PC-3 (cell line): Measurements from ENCODE around the gene ANP32E. TPM values are rescaled to one million over a fixed set of nuclear protein-coding genes. Genes with fewer than 3 reads are reported as not detected.

Experiments
- ATAC-seq: fragments of 200-7000 bp; cut with Tn5 transposase; 2 replicates; pipeline ENCODE4 v1.9.1; 2020; ENCODE audit warnings: mild to moderate bottlenecking, moderate library complexity
- BruUV-seq: library from RNA; stranded (reverse); fragments of 400-500 nt; replicated peaks from 2 replicates; lab custom pipeline; 2021; lab: Mats Ljungman, UMichigan
- CTCF ChIA-PET: fragments of 300-600 bp; sonication (Branson Sonifier 250); formaldehyde crosslinking; loops from one replicate; lab custom pipeline; 2022; ENCODE audit warnings: antibody characterized with exemption; lab: Charles Lee
- POLR2A ChIA-PET: fragments of 300-600 bp; sonication (Branson Sonifier 250); formaldehyde crosslinking; loops from one replicate; lab custom pipeline; 2022; ENCODE audit warnings: antibody characterized with exemption; ENCODE audit not compliant: unreplicated experiment; lab: Charles Lee
- DNase-seq: peaks from one replicate; pipeline ENCODE4 v3.0.0-alpha.2; 2015
- H2AFZ ChIP-seq: fragments of 300-600 bp; sonication (generic); 2 replicates; pipeline ENCODE4 v1.6.0; 2016; ENCODE audit warnings: antibody characterized with exemption, low read length
- H3F3A ChIP-seq: fragments of 300-600 bp; sonication (generic); one replicate; pipeline ENCODE4 v1.6.0; 2017; ENCODE audit warnings: antibody characterized with exemption, low read length, control low read depth, mild to moderate bottlenecking; ENCODE audit not compliant: unreplicated experiment
- H3K27ac ChIP-seq: fragments of 300-600 bp; sonication (generic); 2 replicates; pipeline ENCODE4 v1.5.1; 2016; ENCODE audit warnings: mild to moderate bottlenecking, low read length
- H3K27me3 ChIP-seq: fragments of 300-600 bp; sonication (generic); 2 replicates; pipeline ENCODE4 v1.6.1; 2016; ENCODE audit warnings: low read length, mixed read lengths
- H3K36me3 ChIP-seq: fragments of 300-600 bp; sonication (generic); 2 replicates; pipeline ENCODE4 v1.6.1; 2016; ENCODE audit warnings: low read depth, mixed run types, low read length, mixed read lengths
- H3K4me1 ChIP-seq: fragments of 300-600 bp; sonication (generic); 2 replicates; pipeline ENCODE4 v1.5.1; 2016; ENCODE audit warnings: low read length; ENCODE audit not compliant: insufficient read depth
- H3K4me2 ChIP-seq: fragments of 300-600 bp; sonication (generic); 2 replicates; pipeline ENCODE4 v1.6.0; 2016; ENCODE audit warnings: low read length
- H3K4me3 ChIP-seq: fragments of 300-600 bp; sonication (generic); 2 replicates; pipeline ENCODE4 v1.5.1; 2016; ENCODE audit warnings: mild to moderate bottlenecking, low read length, mixed read lengths
- H3K79me2 ChIP-seq: fragments of 300-600 bp; sonication (generic); 2 replicates; pipeline ENCODE4 v1.6.1; 2017; ENCODE audit warnings: low read length, mixed read lengths
- H3K9ac ChIP-seq: fragments of 300-600 bp; sonication (generic); 2 replicates; pipeline ENCODE4 v1.6.0; 2016; ENCODE audit warnings: mild to moderate bottlenecking, low read length
- H3K9me2 ChIP-seq: fragments of 300-600 bp; sonication (generic); replicated peaks from 2 replicates; pipeline ENCODE4 v1.6.1; 2016; ENCODE audit warnings: mixed run types, low read length, mixed read lengths
- H3K9me3 ChIP-seq: fragments of 300-600 bp; sonication (generic); 2 replicates; pipeline ENCODE4 v1.6.1; 2016; ENCODE audit warnings: low read length, mixed read lengths
- H4K20me1 ChIP-seq: fragments of 300-600 bp; sonication (generic); 2 replicates; pipeline ENCODE4 v1.6.1; 2016; ENCODE audit warnings: low read length, mixed read lengths
- CTCF ChIP-seq: fragments of 300-600 bp; sonication (generic); conservative IDR thresholded peaks from 2 replicates; pipeline ENCODE4 v1.5.1; 2017; ENCODE audit warnings: antibody characterized with exemption, low read depth, mild to moderate bottlenecking, low read length
- EZH2 ChIP-seq: fragments of 300-600 bp; sonication (generic); IDR thresholded peaks from one replicate; pipeline ENCODE4 v1.6.1; 2017; ENCODE audit warnings: antibody characterized with exemption, mild to moderate bottlenecking, low read length; ENCODE audit not compliant: unreplicated experiment
- EZH2phosphoT487 ChIP-seq: fragments of 300-600 bp; sonication (generic); IDR thresholded peaks from 2 replicates; pipeline ENCODE4 v1.6.1; 2018; ENCODE audit warnings: mild to moderate bottlenecking, antibody characterized with exemption, low read length, borderline replicate concordance
- intact Hi-C: fragments of 100-400 bp; cut with micrococcal nuclease; formaldehyde crosslinking; loops from 2 replicates; pipeline ENCODE4 v1.9.0; 2023
- total RNA-seq: library from RNA; depleted of rRNA; stranded (reverse); fragments of >200 nt; gene quantifications from 2 replicates; pipeline ENCODE4 v1.2.3, GENCODE V29; 2014

Gene ANP32E
- total RNA-seq, 1 experiment from 2014 or later, result 42.0 TPM

- Histone ChIP-seq H3F3A (no peaks in the 10 kb centered on the region), H3K36me3 (no peaks in the 10 kb centered on the region), H3K27me3 (no peaks in the 10 kb centered on the region), H3K79me2 (no peaks in the 10 kb centered on the region), H4K20me1 (no peaks in the 10 kb centered on the region), H2AFZ (no peak overlapping the region), H3K4me3 (no peak overlapping the region), H3K9ac (no peak overlapping the region), H3K9me2 (no peaks in the 10 kb centered on the region), H3K9me3 (no peaks in the 10 kb centered on the region), H3K27ac (no peak overlapping the region), H3K4me1 (no peaks in the 10 kb centered on the region), H3K4me2 (no peak overlapping the region)
- TF ChIP-seq EZH2, result no peak
- no peak for TF ChIP-seq CTCF
- TF ChIP-seq EZH2phosphoT487, result no peak
- CTCF ChIA-PET, result interaction anchor here (1.7 kb wide), 1 partner anchor 8 kb away, joined by 12 read pairs; no protein-coding TSS in a partner anchor
- POLR2A ChIA-PET, result no interaction called here
- intact Hi-C loops, result no loop called here
- no TSS peak for BruUV-seq
- ATAC-seq (no peak), DNase-seq (no peak)
Observed at GRCh38 chr1:150178548-150178947, 57.4 kb downstream of the ANP32E start.

DNA sequence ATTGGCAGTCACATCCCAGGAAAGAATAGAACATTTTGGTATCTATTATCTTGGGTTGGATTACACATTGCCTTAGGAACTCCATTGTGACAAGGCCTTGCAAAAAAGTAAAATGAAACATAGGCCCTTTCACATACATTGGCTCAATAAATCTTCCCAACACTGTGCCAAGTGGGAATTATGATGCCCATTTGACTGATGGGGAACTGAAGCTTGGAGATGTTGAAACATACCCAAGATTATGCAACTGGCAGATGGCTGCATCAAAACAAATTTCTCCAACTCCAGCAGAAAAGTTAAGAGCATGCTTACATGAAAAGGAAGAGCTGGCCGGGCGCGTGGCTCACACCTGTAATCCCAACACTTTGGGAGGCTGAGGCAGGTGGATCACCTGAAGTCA, 59.3 kb downstream of the ANP32E start:
- Histone ChIP-seq H3K4me1 (no peaks in the 10 kb centered on the region), H3K9me3 (no peaks in the 10 kb centered on the region), H3K4me3 (no peak overlapping the region), H3K9me2 (no peaks in the 10 kb centered on the region), H3K27ac (no peak overlapping the region), H3K79me2 (no peaks in the 10 kb centered on the region), H3K27me3 (no peaks in the 10 kb centered on the region), H4K20me1 (no peaks in the 10 kb centered on the region), H3K9ac (no peak overlapping the region), H2AFZ (no peak overlapping the region), H3K36me3 (no peaks in the 10 kb centered on the region), H3F3A (no peaks in the 10 kb centered on the region), H3K4me2 (no peak overlapping the region)
- intact Hi-C loops, result no loop called here
- DNase-seq (no peak), ATAC-seq (no peak)
- BruUV-seq, result no TSS peak
- CTCF ChIA-PET, result no interaction called here
- POLR2A ChIA-PET, result no interaction called here
- TF ChIP-seq EZH2 (no peak), CTCF (no peak), EZH2phosphoT487 (no peak)

GRCh38 chr1:150173141-150173585, 62.7 kb downstream of the ANP32E start:
- DNase-seq (no peak), ATAC-seq (no peak)
- intact Hi-C loops, result no loop called here
- Histone ChIP-seq H3K9ac (no peak overlapping the region), H3K4me2 (no peak overlapping the region), H3K9me3 (no peaks in the 10 kb centered on the region), H3K4me3 (no peak overlapping the region), H3K9me2 (no peaks in the 10 kb centered on the region), H3K79me2 (no peaks in the 10 kb centered on the region), H3K36me3 (no peaks in the 10 kb centered on the region), H3K27me3 (no peaks in the 10 kb centered on the region), H2AFZ (no peak overlapping the region), H3F3A (no peaks in the 10 kb centered on the region), H4K20me1 (no peaks in the 10 kb centered on the region), H3K4me1 (no peaks in the 10 kb centered on the region), H3K27ac (no peak overlapping the region)
- ChIA-PET CTCF (no interaction called here), POLR2A (no interaction called here)
- TF ChIP-seq EZH2phosphoT487 (no peak), EZH2 (no peak), CTCF (no peak)
- no TSS peak for BruUV-seq
